Stimulated activated CD8-positive, alpha-beta memory T cell treated with anti-CD3 and anti-CD28 coated beads, Interleukin-7, amount 100 ng/mL, for 48 hours (primary cell): ENCODE results near the gene HIP1.
A peak's percentile ranks its signal among the peaks of the same experiment; 100 is the strongest.
"Not testable (repeated sequence)": the region's sequence is repeated elsewhere in the genome, so short reads cannot be mapped to it uniquely, and the experiment has no call there.

Experiments
- DNase-seq, 2 donors: peaks; one replicate each; pipeline ENCODE4 v3.0.0-alpha.2; 2020; ENCODE audit warnings: low read depth in 1 of 2; ENCODE audit errors: extremely low read depth in 1 of 2

HIP1 gene

GRCh38 chr7:75619636-75620035 is 119.1 kb downstream of the HIP1 start:
- DNase-seq = no peak

- peak; percentile 15 to 60 for DNase-seq
Measured at GRCh38 chr7:75617634-75618234, 121.0 kb downstream of the HIP1 start.

- no peak for DNase-seq
Measured at GRCh38 chr7:75616421-75617167, 122.1 kb downstream of the HIP1 start.

GRCh38 chr7:75614401-75614800 is 124.3 kb downstream of the HIP1 start:
- no peak for DNase-seq

- DNase-seq = no peak
Measured at GRCh38 chr7:75613351-75613750, 125.4 kb downstream of the HIP1 start.

GRCh38 chr7:75611557-75612178 is 127.1 kb downstream of the HIP1 start:
- DNase-seq = no peak

- not testable (repeated sequence) for DNase-seq
Measured at GRCh38 chr7:75609416-75609815, 129.3 kb downstream of the HIP1 start.

- no peak for DNase-seq
Measured at GRCh38 chr7:75608451-75609122, 130.2 kb downstream of the HIP1 start.

- DNase-seq = no peak
Measured at GRCh38 chr7:75604408-75604807, 134.3 kb downstream of the HIP1 start.

GRCh38 chr7:75602831-75603230 is 135.9 kb downstream of the HIP1 start:
- not testable (repeated sequence) for DNase-seq

GRCh38 chr7:75601539-75601938 is 137.2 kb downstream of the HIP1 start:
- DNase-seq = no peak

- not testable (repeated sequence) for DNase-seq
Measured at GRCh38 chr7:75600748-75601147, 138.0 kb downstream of the HIP1 start.

GRCh38 chr7:75599244-75599781 is 139.4 kb downstream of the HIP1 start:
- DNase-seq = no peak

- peak in 1 of 2 donors; percentile 35 for DNase-seq
Measured at GRCh38 chr7:75596727-75597614, 141.8 kb downstream of the HIP1 start.

- DNase-seq = no peak
Measured at GRCh38 chr7:75595766-75596165, 143.0 kb downstream of the HIP1 start.

GRCh38 chr7:75593500-75594184 is 145.1 kb downstream of the HIP1 start:
- DNase-seq = not testable (repeated sequence)

- DNase-seq = no peak
Measured at GRCh38 chr7:75591467-75592255, 147.1 kb downstream of the HIP1 start.

GRCh38 chr7:75590373-75591005 is 148.3 kb downstream of the HIP1 start:
- no peak for DNase-seq
